Activated B cell treated with CpG ODN at 0.5 μM for 24 hours (primary cell): ENCODE measurements around the gene USP49. TPM values are rescaled to one million over a fixed set of nuclear protein-coding genes. Genes with fewer than 3 reads are reported as not detected.

ENCODE experiments used
- ATAC-seq: fragments of 200-7000 bp; cut with Tn5 transposase; one replicate; pipeline ENCODE4 v1.10.0; 2021; ENCODE audit warnings: low read depth, mild to moderate bottlenecking, moderate library complexity
- CTCF ChIA-PET: fragments of 350-600 bp; sonication (Branson Sonifier 250); formaldehyde crosslinking; loops from one replicate; lab custom pipeline; 2021; ENCODE audit warnings: antibody characterized with exemption; lab: Charles Lee
- POLR2A ChIA-PET: fragments of 350-600 bp; sonication (Branson Sonifier 250); formaldehyde crosslinking; loops from one replicate; lab custom pipeline; 2021; ENCODE audit warnings: antibody characterized with exemption; lab: Charles Lee
- DNase-seq: peaks from one replicate; pipeline ENCODE4 v3.0.0; 2022
- H3K27ac Mint-ChIP-seq: one replicate; pipeline ENCODE4 v1.8.0; 2020; ENCODE audit warnings: mixed read lengths
- H3K27me3 Mint-ChIP-seq: one replicate; pipeline ENCODE4 v1.8.0; 2021; ENCODE audit warnings: mixed read lengths
- H3K36me3 Mint-ChIP-seq: one replicate; pipeline ENCODE4 v1.8.0; 2021; ENCODE audit warnings: low read depth, mixed read lengths
- H3K4me1 Mint-ChIP-seq: one replicate; pipeline ENCODE4 v1.8.0; 2021; ENCODE audit warnings: mixed read lengths
- H3K4me3 Mint-ChIP-seq: one replicate; pipeline ENCODE4 v1.8.0; 2020; ENCODE audit warnings: mild to moderate bottlenecking, mixed read lengths
- H3K9me3 Mint-ChIP-seq: one replicate; pipeline ENCODE4 v1.8.0; 2020; ENCODE audit warnings: mixed read lengths
- intact Hi-C: fragments of 100-400 bp; cut with micrococcal nuclease; formaldehyde crosslinking; loops from one replicate; pipeline ENCODE4 v1.15.1; 2024
- total RNA-seq: library from RNA; stranded (reverse); gene quantifications from 2 replicates; pipeline ENCODE4 v1.2.3, GENCODE V29; 2022
- TF ChIP-seq, protein P1 (sequence below): fragments of 200-600 bp; IDR thresholded peaks from one replicate; pipeline ENCODE4 v1.8.0; 2022; ENCODE audit warnings: antibody characterized with exemption, mild to moderate bottlenecking

The USP49 gene
- total RNA-seq, 1 donor from 2014 or later, result 7.7 TPM

GRCh38 chr6:41763470-41763869, 131.7 kb downstream of the USP49 start:
- no peaks in the 10 kb centered on the region for H3K4me1 Mint-ChIP-seq
- TF ChIP-seq, protein P1, sequence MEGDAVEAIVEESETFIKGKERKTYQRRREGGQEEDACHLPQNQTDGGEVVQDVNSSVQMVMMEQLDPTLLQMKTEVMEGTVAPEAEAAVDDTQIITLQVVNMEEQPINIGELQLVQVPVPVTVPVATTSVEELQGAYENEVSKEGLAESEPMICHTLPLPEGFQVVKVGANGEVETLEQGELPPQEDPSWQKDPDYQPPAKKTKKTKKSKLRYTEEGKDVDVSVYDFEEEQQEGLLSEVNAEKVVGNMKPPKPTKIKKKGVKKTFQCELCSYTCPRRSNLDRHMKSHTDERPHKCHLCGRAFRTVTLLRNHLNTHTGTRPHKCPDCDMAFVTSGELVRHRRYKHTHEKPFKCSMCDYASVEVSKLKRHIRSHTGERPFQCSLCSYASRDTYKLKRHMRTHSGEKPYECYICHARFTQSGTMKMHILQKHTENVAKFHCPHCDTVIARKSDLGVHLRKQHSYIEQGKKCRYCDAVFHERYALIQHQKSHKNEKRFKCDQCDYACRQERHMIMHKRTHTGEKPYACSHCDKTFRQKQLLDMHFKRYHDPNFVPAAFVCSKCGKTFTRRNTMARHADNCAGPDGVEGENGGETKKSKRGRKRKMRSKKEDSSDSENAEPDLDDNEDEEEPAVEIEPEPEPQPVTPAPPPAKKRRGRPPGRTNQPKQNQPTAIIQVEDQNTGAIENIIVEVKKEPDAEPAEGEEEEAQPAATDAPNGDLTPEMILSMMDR, result no peak
- POLR2A ChIA-PET, result no interaction called here
- intact Hi-C loops, result no loop called here
- no peak overlapping the region for H3K4me3 Mint-ChIP-seq
- no peaks in the 10 kb centered on the region for H3K36me3 Mint-ChIP-seq
- H3K27ac Mint-ChIP-seq, result no peak overlapping the region
- H3K27me3 Mint-ChIP-seq, result peaks cover 6% of the 10 kb centered on the region
- CTCF ChIA-PET, result no interaction called here
- no peaks in the 10 kb centered on the region for H3K9me3 Mint-ChIP-seq
- no peak for DNase-seq
- ATAC-seq, result no peak

DNA sequence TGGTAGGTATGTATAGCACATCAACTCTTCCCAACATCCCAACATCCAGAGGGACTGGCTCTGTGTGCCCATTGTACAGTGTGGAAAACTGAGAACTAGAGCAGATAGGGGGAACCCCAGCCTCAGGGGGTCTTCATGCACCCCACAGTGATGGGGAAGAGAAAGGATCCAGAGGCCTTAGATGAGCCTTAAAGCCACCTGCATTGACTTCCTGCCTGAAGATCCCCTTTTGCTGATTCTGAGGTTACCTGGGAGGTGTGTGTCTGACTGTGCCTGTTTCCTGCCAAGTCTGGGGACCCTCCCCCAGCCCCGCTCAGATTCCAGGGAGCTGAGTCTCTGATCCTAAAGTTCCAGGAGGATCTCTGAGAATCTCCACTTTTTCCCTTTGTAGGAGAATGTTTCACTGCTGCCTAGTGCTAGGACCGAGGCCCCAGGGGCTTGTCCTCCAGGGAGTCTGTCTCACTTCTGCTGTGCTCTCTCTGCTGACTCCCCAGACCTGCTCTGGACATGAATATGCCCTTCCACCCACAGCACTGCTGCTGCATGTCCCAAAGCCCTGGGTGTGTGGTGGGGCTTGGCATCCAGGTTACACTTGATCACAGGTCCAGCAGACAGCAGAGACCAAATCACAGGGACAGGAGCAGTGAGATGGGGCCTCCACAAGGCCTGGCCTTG, 135.1 kb downstream of the USP49 start:
- Mint-ChIP-seq H3K27me3 (peaks cover 8% of the 10 kb centered on the region), H3K27ac (no peak overlapping the region), H3K36me3 (no peaks in the 10 kb centered on the region), H3K9me3 (no peaks in the 10 kb centered on the region), H3K4me3 (no peak overlapping the region), H3K4me1 (no peaks in the 10 kb centered on the region)
- ATAC-seq (no peak), DNase-seq (no peak)
- ChIA-PET POLR2A (no interaction called here), CTCF (no interaction called here)
- intact Hi-C loops, result no loop called here
- TF ChIP-seq, protein P1, result no peak

DNA sequence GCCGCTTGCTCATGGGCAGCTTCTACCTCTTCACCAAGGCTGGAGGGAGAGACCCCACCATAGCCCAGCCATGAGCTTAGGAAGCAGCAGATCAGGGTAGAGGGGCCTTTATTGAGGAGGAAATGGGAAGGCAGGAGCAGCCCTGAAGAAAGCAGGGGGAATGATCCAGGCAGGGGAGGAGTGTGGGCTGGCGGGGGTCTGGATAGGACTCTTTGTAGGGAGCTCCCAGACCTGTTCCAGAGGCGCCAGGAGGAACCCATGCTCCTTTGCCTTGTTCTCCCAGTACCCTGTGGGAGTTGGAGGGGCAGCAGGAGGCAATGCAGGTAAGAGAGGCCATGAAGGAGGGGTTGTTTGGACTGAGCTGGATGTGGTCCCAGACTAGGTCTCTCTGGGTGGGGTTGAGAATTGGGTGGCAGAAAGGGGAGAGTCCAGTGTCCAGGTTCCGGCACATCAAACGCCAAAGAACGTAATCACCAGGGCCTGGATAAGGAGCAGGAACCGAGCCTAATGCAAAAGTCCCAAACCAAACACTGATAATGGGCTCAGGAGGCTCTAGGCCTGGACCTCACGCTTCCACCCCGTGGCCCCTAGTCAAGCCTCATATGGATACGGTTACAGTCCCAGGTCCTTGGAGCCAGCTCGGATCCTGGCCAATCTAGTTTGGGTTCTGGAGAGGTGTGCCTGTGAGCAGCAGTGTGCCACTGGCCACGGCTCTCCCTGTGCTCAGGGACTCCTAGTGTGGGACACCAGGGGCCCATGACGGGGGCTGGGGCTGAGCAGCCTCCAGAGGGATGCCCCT, 135.9 kb downstream of the USP49 start:
- CTCF ChIA-PET, result no interaction called here
- POLR2A ChIA-PET, result no interaction called here

GRCh38 chr6:41758641-41759035, 136.5 kb downstream of the USP49 start:
- no peak for DNase-seq
- TF ChIP-seq, protein P1, result no peak
- H3K27ac Mint-ChIP-seq, result no peak overlapping the region
- no peak overlapping the region for H3K4me3 Mint-ChIP-seq
- no peaks in the 10 kb centered on the region for H3K4me1 Mint-ChIP-seq
- intact Hi-C loops, result no loop called here
- CTCF ChIA-PET, result no interaction called here
- H3K36me3 Mint-ChIP-seq, result no peaks in the 10 kb centered on the region
- POLR2A ChIA-PET, result no interaction called here
- ATAC-seq, result no peak
- H3K9me3 Mint-ChIP-seq, result no peaks in the 10 kb centered on the region
- peaks cover 8% of the 10 kb centered on the region for H3K27me3 Mint-ChIP-seq

More for the DNA sequence above, 135.9 kb downstream of the USP49 start:
- TF ChIP-seq, protein P1, result no peak
- Mint-ChIP-seq H3K27me3 (peaks cover 8% of the 10 kb centered on the region), H3K27ac (no peak overlapping the region), H3K4me3 (no peak overlapping the region), H3K4me1 (no peaks in the 10 kb centered on the region), H3K9me3 (no peaks in the 10 kb centered on the region), H3K36me3 (no peaks in the 10 kb centered on the region)
- ATAC-seq, result no peak
- no peak for DNase-seq
- intact Hi-C loops, result no loop called here

DNA sequence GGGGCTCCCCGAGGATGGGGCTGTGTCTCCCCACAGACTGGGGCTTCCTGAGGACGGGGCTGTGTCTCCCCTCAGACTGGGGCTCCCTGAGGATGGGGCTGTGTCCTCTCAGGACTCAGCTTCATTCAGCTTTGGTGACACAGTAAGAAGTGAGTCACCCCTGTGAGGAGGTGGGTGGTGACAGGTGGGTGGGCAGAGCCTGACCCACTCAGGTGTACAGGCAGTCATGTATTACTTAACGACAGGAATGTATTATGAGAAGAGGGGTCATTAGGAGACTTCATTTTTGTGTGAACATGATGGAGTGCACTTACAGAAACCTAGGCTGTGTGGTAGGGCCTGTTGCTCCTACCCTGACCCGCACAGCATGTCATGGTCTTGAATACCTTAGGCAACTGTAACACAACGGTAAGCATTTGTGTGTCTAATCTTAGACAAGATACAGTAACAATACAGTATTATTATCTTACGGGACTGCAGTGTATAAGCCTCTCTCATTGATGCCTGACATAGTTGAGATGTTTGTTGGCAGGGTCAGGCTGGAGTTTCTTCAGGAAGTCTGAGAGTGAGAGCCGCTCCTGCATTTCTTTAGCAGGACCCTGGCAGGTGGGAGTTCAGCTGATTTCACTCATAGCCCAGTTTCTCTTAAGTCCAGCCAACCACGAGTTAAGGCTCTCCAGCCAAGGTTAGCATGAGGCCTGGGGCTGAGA, 137.1 kb downstream of the USP49 start:
- TF ChIP-seq, protein P1, result no peak
- no peak overlapping the region for H3K27ac Mint-ChIP-seq
- H3K27me3 Mint-ChIP-seq, result peaks cover 5% of the 10 kb centered on the region
- ChIA-PET CTCF (no interaction called here), POLR2A (interaction anchor here (0.8 kb wide), 1 partner anchor 10 kb away, joined by 4 read pairs; no protein-coding TSS in a partner anchor)
- H3K36me3 Mint-ChIP-seq, result no peaks in the 10 kb centered on the region
- no peak overlapping the region for H3K4me3 Mint-ChIP-seq
- no peaks in the 10 kb centered on the region for H3K9me3 Mint-ChIP-seq
- no peak for ATAC-seq
- intact Hi-C loops, result no loop called here
- no peaks in the 10 kb centered on the region for H3K4me1 Mint-ChIP-seq
- no peak for DNase-seq
